Measurements from ENCODE around the gene CALD1.

Gene CALD1

GRCh38 chr7:134782121-134782623 is 2.7 kb downstream of the CALD1 start:
- DNase-seq: no peak
- intact Hi-C loops (cut with DNase I): no loop called here

- intact Hi-C loops (cut with DNase I): no loop called here
- DNase-seq: no peak
Measured at GRCh38 chr7:134783294-134784069, 4.0 kb downstream of the CALD1 start.

GRCh38 chr7:134784251-134785049 is 5.0 kb downstream of the CALD1 start:
- DNase-seq: no peak
- intact Hi-C loops (cut with DNase I): no loop called here

DNA sequence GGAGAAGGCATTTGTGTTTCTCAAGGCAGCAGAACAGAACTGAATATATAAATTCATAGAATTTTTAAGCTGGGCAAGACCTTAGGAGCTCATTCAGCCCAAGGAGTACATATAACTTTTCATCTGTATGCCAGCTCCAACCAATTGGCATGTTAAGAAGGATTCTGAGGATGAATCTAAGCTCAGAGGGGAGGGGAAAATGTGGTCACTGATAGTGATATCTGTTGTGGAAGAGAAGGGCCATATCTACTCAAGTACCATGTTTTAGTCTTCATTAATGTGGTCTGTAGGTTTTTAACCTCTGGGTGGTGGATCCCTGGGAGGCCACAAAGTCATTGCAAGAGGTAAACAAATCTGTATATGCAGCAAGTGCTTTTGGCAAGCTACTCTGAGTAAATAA is 6.4 kb downstream of the CALD1 start:
- no peak for DNase-seq
- intact Hi-C loops (cut with DNase I): no loop called here

DNA sequence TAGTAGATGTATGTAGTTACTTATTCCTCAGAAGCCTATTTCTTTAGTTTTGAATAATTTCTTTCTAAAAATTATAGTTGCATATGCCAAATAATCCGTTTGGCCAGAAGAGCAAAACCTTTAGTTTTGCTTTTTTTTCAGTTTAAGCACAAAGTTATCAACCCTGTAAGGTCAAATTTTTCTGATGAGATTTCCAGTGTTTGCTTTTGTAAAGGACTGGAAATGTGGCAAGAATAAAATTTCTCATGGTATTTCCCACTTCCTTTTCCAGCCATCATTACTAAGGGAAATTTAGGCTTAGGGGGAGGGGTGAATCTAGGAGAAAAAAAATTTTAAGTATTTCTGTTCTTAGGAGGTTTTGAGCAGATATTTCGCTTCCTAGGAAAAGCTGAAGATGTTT is 7.6 kb downstream of the CALD1 start:
- DNase-seq: no peak
- intact Hi-C loops (cut with DNase I): no loop called here

DNA sequence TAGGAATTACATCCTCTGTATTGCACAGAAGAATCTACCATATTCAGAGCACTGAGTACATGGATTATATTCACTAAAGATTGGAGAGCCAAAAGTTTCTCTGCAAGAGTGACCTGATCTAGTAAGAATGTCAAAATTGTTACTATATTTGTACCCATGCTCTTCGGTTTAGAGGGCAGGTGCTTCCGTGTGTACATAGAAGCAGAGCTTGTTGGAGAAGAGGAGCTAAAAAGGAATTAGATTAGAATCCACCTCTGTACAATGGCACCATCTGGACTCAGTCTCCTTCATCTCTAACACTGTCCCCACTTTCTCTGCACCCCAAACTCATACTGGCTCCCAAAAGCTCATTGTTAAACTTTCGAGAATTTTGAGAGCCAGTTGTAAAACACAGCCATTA is 8.3 kb downstream of the CALD1 start:
- intact Hi-C loops (cut with DNase I): no loop called here

DNA sequence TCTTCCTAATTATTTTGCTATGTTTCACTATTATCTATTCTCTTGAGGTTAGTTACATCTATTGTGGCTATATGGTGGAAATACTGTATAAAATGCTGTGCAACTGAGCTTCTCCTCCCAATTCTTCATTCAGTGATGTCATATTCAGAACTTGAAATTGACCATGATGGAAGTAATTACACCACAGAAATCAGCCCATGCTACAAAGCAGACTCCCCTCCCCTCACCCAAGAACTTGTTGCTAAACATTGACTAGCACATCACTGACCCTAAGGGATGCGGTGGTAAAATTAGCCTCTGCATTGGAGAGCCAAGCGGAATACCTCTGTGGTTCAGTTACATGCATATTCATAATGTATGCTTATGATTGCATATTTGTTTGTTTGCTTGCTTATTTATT is 8.8 kb downstream of the CALD1 start:
- no peak for DNase-seq
- intact Hi-C loops (cut with DNase I): no loop called here

More for the DNA sequence above, 8.3 kb downstream of the CALD1 start:
- no peak for DNase-seq

DNA sequence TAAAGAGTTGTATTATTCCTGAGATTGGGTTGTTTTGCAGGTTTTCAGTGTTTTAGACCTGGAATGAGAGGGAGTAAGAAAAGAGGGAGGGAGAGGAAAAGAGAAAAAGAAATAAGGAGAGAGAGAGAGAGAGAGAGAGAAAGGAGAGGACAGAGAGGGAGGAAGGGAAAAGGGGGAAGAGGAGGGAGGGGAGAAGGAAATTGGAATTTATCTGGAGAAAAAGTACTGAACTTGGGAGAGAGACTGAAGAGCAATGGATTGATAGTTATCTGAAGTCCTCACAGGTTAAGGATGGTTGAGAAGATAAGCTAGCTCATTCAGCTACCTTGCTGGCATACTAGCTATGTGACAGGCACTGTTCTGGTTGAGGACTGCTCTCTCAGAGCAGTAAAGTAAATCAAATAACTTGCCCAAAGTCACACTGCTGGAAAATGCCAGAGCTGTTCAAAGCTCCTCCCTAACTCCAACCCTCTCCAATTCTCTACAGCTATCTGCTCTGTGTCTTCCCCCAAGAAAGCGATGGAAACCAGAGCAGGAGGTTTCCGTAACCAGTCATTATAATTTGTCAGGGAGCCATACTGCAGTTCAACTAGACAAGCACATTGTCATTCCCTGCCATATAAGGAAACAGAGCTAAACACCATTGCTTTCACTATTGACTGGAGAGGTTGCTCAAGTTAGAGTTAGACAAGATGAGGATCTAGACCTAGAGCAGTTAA is 10.7 kb downstream of the CALD1 start:
- intact Hi-C loops (cut with DNase I): no loop called here

GRCh38 chr7:134792968-134793367 is 13.5 kb downstream of the CALD1 start:
- intact Hi-C loops (cut with DNase I): no loop called here
- no peak for DNase-seq

More for the DNA sequence above, 10.7 kb downstream of the CALD1 start:
- DNase-seq: no peak

GRCh38 chr7:134795231-134795630 is 15.8 kb downstream of the CALD1 start:
- intact Hi-C loops (cut with DNase I): no loop called here
- no peak for DNase-seq

GRCh38 chr7:134798155-134798554 is 18.7 kb downstream of the CALD1 start:
- intact Hi-C loops (cut with DNase I): no loop called here
- DNase-seq: no peak

GRCh38 chr7:134799377-134799776 is 19.9 kb downstream of the CALD1 start:
- intact Hi-C loops (cut with DNase I): no loop called here
- DNase-seq: no peak

DNA sequence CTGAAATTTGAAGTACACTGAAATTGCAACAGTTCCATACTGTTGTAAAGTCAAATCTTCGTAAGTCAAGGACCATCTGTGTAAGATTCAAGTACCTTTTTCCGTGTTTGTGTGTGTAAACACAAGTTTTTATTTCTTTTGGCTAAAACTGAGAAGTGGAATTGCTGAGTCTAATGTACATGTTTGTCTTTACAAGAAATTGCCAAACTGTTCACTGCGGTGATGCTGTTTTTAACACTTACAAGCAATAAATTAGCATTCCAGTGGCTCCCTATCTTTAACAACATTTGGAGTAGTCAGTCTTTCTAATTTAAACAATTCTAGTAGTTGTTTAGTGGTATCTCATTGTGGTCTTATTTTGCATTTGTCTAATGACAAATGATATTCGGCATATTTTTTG is 23.3 kb downstream of the CALD1 start:
- no peak for DNase-seq
- intact Hi-C loops (cut with DNase I): no loop called here

GRCh38 chr7:134804351-134804750 is 24.9 kb downstream of the CALD1 start:
- intact Hi-C loops (cut with DNase I): no loop called here
- no peak for DNase-seq

DNA sequence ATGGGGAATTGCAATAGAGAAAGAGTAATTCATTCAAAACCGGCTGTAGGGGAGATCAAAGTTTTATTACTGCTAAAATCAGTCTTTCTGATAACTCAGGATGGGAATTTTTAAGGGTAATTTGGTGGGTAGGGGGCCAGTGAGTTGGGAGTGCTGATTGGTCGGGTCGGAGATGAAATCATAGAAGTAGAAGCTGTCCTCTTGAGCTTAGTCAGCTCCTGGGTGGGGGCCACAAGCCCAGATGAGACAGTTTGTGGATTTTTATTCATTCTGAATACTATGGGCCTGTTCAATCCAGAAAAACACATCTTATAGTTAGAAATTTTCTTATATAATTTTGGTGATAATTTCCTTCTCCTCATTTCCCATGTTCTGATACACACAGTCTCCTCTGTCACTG is 25.4 kb downstream of the CALD1 start:
- no peak for DNase-seq
- intact Hi-C loops (cut with DNase I): no loop called here

- no peak for DNase-seq
- intact Hi-C loops (cut with DNase I): no loop called here
Measured at GRCh38 chr7:134806197-134806596, 26.8 kb downstream of the CALD1 start.

GRCh38 chr7:134809616-134810015 is 30.2 kb downstream of the CALD1 start:
- intact Hi-C loops (cut with DNase I): no loop called here
- DNase-seq: no peak

- intact Hi-C loops (cut with DNase I): no loop called here
- DNase-seq: no peak
Measured at GRCh38 chr7:134811765-134812164, 32.3 kb downstream of the CALD1 start.

DNA sequence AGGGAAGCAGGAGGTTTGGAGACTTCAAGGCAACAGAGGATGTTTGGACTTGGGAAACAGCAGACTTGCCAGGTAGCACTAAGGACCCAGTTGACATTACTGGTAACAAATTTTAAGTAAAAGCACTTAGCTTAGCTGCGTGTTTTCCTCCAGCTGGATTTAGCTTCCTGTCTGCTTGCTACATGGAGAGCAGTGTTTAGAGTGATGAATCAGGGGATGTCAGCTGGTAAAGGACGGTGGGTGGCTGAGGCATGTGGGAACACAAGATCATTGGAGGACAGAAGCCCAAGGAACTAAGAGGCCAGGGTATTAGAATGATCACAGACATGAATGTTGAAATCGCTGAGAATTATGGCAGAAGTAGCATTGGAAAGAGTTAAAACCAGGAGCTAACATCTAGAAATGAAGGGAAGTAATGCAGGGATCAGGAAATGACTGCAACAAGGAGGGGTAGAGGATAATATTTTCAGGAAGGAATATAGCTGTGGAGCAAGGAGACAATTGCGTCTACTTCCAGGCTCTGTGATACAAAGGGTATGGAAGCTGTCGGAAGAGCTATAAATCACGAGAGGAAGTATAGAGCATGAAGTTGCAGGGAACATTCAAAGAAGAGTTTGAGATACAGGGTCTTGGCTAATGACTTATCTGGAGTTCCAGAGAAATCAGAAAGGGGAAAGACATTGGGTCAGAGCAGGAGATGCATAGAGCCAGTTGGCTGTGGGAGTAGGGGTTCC is 34.4 kb downstream of the CALD1 start:
- intact Hi-C loops (cut with DNase I): no loop called here

More for the DNA sequence above, 34.4 kb downstream of the CALD1 start:
- no peak for DNase-seq
